Measurements from ENCODE around the gene COL24A1.

- TF ChIP-seq CTCF (IDR thresholded peaks at IDR 0.05) (no peak), USF2 (CRISPR knock-in tag; IDR thresholded peaks at IDR 0.05) (no peak), FOXJ3 (CRISPR knock-in tag; IDR thresholded peaks at IDR 0.05; ENCODE audit: borderline replicate concordance) (no peak), ZSCAN18 (CRISPR knock-in tag; IDR thresholded peaks at IDR 0.05) (no peak), NR2C2 (CRISPR knock-in tag; IDR thresholded peaks at IDR 0.05) (no peak), ATF6 (CRISPR knock-in tag; IDR thresholded peaks at IDR 0.05) (no peak), E2F1 (CRISPR knock-in tag; IDR thresholded peaks at IDR 0.05) (no peak), SMAD3 (CRISPR knock-in tag; IDR thresholded peaks at IDR 0.05; ENCODE audit: borderline replicate concordance) (no peak), USF1 (CRISPR knock-in tag; IDR thresholded peaks at IDR 0.05) (no peak), ZNF423 (CRISPR knock-in tag; IDR thresholded peaks at IDR 0.05) (no peak), FOXP1 (CRISPR knock-in tag; IDR thresholded peaks at IDR 0.05; ENCODE audit: borderline replicate concordance) (no peak), HMGXB4 (CRISPR knock-in tag; IDR thresholded peaks at IDR 0.05) (no peak), ATF3 (CRISPR knock-in tag; conservative IDR thresholded peaks at IDR 0.05) (no peak), IRF2 (CRISPR knock-in tag; IDR thresholded peaks at IDR 0.05; ENCODE audit: borderline replicate concordance, low read depth) (no peak)
Measured at GRCh38 chr1:85862456-85862855, 294.1 kb downstream of the COL24A1 start.
